GM18870 (cell line): ENCODE data around the gene CLDND1.

Experiments
- ATAC-seq: cut with Tn5 transposase; IDR thresholded peaks from one replicate; pipeline ENCODE4 v1.9.1; 2021; ENCODE audit warnings: moderate library complexity; ENCODE audit not compliant: unreplicated experiment

Gene CLDND1

DNA sequence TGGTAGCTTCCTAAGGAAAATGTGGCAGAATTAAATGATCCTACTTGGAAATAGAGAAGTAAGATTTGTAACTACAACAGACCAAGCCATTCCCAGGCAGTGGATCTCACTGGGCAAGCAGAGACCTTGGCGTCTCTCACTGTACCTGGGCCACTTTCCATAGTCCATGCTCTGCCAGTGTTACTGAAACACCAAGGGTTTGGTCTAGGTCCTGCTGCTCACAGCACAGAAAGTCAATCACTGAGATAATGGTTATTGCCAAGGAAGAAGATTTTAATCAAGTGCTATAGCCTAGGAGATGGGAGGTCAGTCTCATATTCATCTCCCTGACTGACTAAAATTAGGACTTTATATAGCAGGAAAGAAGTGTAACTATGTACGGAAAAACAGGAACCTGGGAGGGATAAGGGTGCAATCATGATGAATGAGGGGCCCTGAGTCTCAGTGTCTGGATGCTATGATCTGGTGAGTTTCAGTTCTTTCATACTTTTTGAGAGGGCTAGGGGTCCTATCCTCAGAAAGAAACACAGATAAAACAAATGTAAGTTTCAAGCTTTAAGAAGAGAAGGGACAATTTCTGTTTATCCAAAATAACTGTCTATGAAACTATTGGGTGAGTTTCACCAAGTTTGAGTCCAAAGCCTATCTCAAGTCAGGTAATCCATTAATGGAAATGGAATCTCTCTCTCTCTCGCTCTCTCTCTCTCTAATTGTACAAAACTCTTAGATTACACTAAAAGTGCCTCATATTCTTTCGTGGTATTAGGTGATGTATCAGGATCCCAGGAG, 29.7 kb upstream of the CLDND1 start:
- no peak for ATAC-seq

DNA sequence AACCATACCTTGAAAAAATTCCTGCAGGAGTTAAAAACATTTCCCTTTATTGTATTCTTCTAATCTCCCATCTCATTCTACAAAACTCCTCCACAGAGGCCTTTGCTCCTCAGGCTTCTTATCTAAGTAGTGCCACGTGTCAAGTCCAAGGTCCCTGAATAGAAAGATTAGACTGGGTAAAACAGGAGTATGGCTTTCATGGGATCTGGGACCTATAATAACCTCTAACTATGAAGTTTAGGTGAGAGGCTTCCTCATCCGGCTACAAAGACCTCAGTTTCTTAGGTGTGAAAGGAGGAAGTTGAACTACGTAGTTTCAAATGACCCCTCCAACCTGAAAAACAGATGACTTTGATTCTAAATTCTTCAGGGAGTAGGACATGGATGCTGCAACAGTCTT, 29.1 kb upstream of the CLDND1 start:
- ATAC-seq = no peak

DNA sequence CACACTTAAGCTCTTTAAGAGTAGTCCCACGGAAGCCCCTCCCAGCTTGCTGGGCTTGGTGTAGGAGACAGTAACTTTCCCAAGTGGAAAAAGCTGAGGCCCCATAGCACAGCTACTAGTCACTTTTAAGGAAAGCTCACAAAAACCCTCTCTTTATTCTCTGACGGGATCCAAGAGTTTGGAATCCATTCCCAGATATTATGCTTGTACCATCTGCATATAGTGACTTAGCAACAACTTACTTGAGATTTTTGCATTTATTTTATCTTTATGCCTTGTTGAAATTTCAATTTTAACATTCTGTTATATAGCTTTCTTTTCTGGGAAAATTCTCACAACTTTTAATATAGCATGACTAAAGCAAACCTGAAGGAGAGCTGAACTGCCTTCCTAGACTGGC, 28.5 kb upstream of the CLDND1 start:
- ATAC-seq = no peak

DNA sequence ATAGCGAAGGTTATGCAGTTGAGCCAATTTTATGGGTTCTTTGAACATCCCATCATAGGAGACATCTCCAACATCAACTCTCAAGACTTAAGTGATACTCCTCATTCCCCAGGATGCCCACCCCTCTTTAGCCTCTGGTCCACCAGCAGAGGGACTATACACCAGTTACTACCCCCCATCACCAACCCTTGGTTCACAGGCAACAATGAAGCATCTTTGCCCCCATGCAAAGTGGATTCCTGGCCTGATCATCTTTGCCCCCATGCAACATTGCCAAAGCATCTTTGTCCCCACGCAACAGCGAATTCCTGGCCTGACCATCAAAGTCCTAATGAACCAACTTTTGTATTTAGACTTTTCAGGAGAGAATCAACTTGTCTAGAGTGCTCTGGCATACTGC, 28.1 kb upstream of the CLDND1 start:
- no peak for ATAC-seq

DNA sequence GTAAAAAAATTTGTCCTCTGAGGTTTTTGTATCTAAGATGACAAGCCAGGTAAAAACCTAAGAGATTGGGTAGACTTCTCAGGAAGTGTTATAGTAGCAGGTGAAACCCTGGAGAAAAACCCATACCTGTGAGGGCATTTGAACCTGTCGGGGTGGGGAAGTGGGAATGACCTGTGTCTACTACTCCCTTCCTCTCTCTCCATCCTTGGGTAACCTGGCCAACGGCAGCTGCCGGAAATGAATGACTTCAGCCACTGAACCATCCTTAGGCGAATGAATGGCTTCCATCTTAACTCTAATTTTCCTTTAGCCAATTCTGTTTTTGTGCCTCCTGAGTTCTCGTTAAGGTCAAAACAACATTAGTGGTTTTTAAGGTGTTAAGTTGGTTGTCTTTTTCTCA, 25.8 kb upstream of the CLDND1 start:
- ATAC-seq = no peak

DNA sequence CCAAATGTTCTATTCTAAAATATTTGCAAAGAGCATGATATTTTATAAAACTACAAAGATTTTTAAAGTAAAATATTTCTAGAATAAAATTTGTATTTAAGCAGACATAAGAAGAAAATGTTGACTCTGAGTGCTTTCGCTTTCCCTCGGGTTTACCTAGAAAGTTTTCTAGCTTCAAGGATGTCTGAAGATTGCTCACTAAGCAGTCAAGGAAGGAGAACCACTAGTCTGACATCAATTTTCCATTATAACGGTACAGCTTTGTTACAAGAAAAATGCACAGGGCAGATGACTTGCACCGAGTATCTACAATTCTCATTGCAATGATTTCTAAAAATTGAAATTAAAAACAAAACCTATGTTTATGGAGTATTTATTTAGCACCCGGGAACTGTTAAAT, 23.2 kb upstream of the CLDND1 start:
- ATAC-seq = peak; percentile 49

DNA sequence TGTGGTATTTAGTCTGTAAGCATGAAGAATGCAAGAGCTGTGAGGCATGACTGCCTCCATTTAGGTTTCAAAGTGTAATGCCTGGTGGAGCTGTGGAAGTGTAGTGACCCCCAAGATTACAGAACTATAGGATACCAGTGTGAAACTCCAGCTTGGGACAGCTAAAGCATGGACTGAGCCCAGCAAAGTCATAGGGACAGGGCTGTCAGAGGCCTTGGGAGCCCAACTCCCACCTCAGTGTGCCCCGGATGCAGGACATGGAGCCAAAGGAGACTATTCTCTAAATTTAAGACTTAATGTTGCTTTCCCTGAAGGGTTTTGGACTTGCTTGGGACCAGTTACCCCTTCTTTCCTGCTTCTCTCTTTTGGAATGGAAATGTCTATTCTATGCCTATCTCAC, 19.9 kb upstream of the CLDND1 start:
- no peak for ATAC-seq

DNA sequence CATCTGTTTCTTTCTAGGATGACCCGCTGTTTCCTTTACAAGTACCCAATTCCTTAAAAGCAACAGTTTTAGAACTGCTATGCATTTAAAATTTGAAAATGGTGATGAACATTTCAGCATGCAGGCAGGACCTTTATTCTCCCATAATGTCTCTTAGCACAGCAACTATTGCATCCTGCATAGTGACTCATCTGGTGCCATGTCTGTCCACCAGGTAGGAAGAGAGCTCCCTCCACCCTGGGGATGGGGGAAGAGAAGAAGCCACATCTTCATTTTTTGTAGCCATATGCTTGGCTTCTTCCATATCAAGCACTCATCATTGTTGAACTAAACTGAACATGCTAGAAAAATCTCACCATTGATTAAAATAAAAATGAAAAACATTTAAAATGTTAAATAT, 19.0 kb upstream of the CLDND1 start:
- no peak for ATAC-seq

DNA sequence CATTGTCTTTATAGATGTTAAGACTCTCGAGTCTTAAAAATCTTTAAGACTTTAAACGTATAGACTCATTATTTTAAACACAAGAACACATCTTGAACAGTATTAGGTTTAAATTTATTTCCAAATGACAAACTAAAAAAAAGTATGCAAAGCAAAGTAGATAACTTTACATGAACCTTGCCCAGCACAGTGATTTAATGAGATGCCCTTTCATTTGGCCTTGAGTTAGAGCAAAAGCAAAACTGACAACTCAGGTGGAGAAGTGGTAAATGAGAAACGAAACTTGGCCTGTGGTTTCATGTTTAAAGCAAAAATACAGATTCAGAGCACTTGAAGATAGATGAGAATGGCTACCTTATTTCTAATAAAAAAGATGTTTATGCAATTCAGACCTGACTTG, 17.6 kb upstream of the CLDND1 start:
- peak; percentile 35 for ATAC-seq

DNA sequence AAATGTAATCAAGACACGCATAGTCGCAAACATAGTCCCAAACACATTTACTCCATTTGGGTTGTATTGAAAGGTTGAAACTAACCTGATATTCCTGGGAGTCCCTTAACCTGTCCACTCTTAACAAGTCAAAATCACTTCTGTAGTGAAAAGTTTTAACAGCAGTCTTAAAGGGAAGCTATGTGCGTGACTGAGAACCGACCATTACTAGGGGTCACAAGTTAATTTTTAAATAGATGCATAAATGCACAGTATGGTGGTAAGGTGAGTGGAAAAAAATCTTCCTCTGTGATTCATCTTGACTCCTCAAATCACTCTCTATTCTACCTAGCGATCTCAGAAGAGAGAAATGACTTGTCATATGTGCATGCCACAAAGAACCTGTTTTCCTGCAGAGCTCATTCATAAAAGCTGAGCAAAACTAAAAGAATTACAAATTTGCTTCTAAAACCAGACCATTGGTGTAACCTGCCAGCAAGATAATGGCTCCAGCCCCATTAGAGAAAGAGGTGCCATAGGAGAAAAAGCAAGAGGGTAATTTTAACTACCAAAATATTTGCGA, 13.8 kb upstream of the CLDND1 start:
- peak; percentile 78 for ATAC-seq

DNA sequence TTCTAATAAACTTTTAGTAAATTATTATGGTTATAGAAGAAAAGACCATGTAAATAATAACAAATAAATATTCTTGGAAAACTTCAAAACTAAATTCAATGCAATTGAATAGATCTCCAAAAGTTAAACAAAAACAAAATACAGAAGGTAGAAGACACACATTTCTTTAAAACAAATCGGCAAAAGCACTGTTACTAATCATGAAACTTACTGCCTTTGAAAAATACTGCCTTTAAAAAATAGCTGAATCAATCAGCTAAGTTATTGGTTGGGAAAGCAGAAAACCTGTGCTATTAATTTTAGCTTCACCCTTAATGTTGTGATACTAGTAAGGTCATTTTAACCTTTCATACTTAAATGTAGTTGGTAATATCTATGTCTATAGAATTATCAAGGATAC, 12.0 kb upstream of the CLDND1 start:
- no peak for ATAC-seq

DNA sequence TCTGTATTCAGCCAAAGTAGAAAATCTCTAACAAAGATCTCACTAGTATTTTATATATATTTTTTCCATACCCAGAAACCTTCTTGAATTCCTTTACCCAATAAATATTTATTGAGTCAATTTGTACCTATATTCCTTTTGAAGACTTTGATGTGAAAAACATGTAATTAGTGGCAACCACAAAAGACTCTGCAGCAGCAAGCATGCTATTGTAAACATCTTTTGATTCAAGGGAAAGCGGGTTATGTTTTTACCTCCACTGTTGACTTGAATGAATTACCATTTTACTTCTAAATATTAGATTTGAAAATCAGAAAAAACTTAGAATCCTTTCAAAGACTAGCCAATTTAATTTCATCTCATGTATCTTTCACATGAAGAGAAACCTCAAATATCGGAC, 11.5 kb upstream of the CLDND1 start:
- ATAC-seq = no peak

DNA sequence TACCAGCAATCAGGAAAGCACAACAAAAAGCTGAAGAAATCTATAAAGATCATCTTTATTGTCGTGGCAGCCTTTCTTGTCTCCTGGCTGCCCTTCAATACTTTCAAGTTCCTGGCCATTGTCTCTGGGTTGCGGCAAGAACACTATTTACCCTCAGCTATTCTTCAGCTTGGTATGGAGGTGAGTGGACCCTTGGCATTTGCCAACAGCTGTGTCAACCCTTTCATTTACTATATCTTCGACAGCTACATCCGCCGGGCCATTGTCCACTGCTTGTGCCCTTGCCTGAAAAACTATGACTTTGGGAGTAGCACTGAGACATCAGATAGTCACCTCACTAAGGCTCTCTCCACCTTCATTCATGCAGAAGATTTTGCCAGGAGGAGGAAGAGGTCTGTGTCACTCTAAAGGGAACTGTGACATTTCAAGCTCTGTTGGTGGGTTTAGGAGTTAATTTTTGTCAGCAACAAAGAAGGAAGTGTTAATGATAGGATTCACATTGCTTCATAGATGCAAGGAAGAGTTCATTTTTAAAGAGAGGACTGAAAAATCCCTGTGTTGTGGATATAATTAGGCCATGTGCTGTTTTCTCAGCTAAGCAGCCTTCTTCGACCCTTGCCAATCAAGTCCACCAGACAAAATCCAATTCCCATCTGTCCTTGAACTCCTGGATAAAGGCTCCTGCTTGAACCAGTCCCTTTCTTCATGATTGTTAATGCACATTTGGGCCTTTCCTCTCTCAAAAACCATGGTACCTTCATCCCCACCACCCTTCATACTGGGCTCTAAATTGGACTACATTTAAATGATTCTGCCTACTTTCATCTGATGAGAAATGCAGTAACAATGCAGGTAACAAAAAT, 10.2 kb upstream of the CLDND1 start:
- ATAC-seq = no peak

DNA sequence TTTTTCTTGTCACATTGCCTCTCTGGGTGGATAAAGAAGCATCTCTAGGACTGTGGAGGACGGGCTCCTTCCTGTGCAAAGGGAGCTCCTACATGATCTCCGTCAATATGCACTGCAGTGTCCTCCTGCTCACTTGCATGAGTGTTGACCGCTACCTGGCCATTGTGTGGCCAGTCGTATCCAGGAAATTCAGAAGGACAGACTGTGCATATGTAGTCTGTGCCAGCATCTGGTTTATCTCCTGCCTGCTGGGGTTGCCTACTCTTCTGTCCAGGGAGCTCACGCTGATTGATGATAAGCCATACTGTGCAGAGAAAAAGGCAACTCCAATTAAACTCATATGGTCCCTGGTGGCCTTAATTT, 9.6 kb upstream of the CLDND1 start:
- ATAC-seq = no peak

DNA sequence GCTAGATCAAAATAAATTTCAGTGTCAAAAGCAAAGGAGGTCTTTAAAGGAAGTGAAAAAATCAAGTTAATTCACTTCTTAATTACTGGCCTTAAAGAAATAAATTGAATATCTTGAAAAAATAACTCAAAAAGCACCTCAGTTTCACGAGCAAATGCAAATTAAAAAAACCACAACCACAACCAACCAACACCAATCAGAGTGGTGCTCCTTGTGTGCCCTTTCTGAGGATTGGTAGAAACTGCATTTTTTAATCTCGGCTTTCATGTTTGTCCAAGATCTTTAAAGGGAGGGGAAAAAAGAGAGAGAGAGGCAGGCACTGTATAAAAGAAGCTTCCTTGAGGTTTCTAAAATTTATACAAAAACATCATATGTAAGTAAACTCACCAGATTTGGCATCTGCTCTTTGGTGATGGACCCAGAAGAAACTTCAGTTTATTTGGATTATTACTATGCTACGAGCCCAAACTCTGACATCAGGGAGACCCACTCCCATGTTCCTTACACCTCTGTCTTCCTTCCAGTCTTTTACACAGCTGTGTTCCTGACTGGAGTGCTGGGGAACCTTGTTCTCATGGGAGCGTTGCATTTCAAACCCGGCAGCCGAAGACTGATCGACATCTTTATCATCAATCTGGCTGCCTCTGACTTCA, 9.0 kb upstream of the CLDND1 start, which contains the start of gene GPR15:
GPR15 (plus strand) TSS at position 357 of the 653 bp plus-strand sequence; CDS start at position 413, 56 bp downstream.
- ATAC-seq = peak; percentile 26

DNA sequence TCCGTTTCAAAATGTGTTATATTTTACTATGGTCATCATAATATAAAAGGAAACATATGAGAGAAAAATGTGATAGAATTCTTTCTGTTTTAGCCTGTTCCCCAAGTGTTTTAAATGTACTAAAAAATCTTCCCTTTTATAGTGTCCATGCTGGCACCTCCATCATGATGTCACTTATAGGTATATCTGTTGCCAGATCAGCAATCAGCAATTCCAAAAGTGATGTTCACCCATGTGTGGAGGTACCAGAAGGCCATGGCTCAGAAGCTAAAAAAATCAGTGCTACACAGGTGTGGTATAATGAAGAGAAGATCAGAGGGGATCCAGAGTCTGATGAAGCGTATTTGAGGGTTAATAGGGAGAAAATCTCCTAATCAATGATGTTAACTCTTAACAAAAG, 8.0 kb upstream of the CLDND1 start:
- ATAC-seq = peak; percentile 20

DNA sequence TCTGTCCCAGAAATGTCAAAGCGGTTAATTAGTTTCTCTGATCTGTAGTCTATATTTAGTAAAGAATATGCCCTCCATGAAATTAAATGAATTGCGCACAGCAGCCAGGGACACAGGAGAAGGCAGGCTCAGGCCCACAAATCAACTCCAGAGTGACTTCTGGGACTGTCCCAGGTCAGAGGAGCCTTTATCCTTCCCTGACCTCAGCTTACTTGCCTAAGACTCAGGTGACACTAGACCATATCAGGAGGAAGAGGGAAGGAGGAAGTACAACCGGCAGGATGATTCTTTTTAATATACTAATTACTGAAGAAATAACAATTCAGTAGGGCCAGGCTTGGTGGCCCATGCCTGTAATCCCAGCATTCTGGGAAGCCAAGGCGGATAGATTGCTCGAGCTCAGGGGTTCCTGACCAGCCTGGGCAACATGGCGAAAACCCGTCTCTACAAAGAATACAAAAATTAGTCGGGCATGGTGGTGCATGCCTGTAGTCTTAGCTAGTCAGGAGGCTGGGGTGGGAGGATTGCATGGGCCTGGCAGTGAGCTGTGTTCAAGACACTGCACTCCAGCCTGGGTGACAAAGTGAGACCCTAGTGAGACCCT, 7.3 kb upstream of the CLDND1 start:
- ATAC-seq = no peak

DNA sequence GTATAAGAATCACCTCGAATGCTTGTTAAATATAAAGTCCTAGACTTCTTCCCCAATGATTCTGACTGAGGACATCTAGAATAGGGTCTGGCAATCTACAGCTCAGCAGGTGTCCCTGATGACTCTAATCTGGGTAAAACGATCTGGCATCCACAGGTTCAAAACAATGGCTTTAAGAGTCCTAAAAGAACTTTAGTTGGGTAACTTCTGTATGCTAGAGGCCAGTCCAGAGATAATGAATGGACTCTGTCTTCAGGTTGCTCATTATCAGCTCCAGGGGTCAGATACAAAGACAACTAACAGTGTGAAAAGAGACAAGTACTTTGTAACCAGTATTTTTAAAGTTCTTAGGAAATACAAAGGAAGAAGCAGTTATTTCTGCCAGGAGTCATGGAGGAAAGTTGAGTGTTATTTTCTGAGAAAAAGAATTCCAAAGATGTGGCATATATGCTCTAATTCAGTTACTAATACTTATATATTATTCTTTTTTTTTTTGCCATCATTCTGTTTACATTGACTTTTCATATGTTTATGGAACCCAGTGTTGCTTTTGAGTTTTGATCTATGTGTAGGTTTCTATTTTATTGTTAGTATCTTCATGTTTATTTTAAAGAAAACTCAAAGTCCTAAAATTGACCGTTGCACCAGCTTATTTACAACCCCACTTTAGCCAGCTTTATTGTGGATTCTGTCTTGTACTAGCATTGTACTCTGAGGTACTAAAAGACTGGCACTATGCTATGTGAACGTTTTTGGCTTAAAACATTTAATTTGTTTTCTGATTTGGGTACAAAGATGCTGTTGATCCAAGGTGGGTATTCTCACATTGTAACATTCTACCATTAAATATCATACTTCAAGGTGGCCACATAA, 6.0 kb upstream of the CLDND1 start:
- ATAC-seq = no peak

DNA sequence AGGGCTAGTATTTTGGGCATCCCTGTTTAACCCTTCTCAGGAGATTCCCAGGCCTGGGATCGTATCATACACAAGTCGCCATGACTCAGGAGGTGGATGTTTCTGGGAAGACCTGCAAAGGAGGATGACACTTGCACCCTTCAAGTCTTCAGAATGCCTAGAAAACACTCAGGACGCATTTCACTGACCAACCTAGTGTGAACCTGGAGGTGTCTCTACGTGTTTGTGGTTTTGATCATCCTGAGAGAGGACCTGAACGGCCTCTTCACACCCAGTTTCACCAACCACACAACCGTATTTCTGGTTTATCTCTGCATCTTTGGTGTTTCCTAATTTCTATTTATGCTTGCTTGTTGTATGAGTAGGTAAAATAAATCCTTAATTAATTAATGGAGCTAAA, 2.8 kb upstream of the CLDND1 start:
- no peak for ATAC-seq

DNA sequence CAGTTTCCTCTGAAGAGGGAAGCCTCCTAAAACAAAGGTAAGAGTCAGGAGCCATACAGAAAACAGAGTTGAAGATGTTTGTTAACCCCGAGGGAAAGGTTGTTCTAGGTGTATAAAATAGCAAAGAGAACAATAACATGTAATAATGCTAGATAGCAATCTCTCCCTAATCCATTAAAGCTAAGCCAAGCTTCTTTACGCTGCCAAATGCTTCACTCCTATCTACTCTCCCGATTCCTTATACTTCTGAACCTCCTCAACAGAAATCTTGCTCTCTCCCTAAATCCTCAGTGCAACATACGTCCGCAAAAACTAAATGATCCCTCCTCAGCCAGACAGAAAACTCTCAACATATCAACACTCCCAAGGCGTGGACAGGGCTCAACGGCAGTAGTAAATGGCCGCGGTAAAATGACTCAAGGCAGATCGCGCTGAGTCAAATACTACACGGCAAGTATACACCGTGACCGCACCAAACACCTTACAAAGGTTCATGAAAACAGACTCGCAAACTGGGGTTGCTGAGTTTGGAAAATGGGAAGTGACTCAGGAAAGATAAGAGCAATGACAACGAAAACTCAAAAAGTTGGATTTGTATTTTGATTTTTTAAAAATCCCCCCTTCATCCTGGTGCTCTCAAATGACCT, 682 bp downstream of the CLDND1 start:
- peak; percentile 41 for ATAC-seq
